ENCODE data around the gene CDH4.

The CDH4 gene

GRCh38 chr20:61725145-61725544, 473.1 kb downstream of the CDH4 start:
- Histone ChIP-seq H3K36me3 (ENCODE audit: control insufficient read depth, insufficient read depth, low read length) (no peaks in the 10 kb centered on the region), H3K4me3 (ENCODE audit: low read depth, low read length) (no peak overlapping the region), H3K9me3 (ENCODE audit: control insufficient read depth, insufficient read depth, low read depth, low read length) (no peaks in the 10 kb centered on the region), H3K27me3 (ENCODE audit: control insufficient read depth, insufficient read depth, low read length) (peaks cover under 1% of the 10 kb centered on the region; the same call in 1 of the 2 replicates), H3K9ac (ENCODE audit: low read length) (no peak overlapping the region), H3K27ac (ENCODE audit: low read depth, low read length) (no peak overlapping the region), H3K4me1 (ENCODE audit: control insufficient read depth, insufficient read depth, low read length) (peaks cover 3% of the 10 kb centered on the region)

- H3K27me3 ChIP-seq (ENCODE audit: control insufficient read depth, insufficient read depth, low read length), result no peaks in the 10 kb centered on the region
- H3K4me1 ChIP-seq (ENCODE audit: control insufficient read depth, insufficient read depth, low read length), result no peaks in the 10 kb centered on the region
- no peak overlapping the region for H3K9ac ChIP-seq (ENCODE audit: low read length)
- no peak overlapping the region for H3K4me3 ChIP-seq (ENCODE audit: low read depth, low read length)
- H3K9me3 ChIP-seq (ENCODE audit: control insufficient read depth, insufficient read depth, low read depth, low read length), result no peaks in the 10 kb centered on the region
- no peaks in the 10 kb centered on the region for H3K36me3 ChIP-seq (ENCODE audit: control insufficient read depth, insufficient read depth, low read length)
- H3K27ac ChIP-seq (ENCODE audit: low read depth, low read length), result no peak overlapping the region
Measured at GRCh38 chr20:61725966-61726365, 473.9 kb downstream of the CDH4 start.

- Histone ChIP-seq H3K4me1 (ENCODE audit: control insufficient read depth, insufficient read depth, low read length) (no peaks in the 10 kb centered on the region), H3K4me3 (ENCODE audit: low read depth, low read length) (no peak overlapping the region), H3K36me3 (ENCODE audit: control insufficient read depth, insufficient read depth, low read length) (no peaks in the 10 kb centered on the region), H3K9me3 (ENCODE audit: control insufficient read depth, insufficient read depth, low read depth, low read length) (no peaks in the 10 kb centered on the region), H3K27me3 (ENCODE audit: control insufficient read depth, insufficient read depth, low read length) (0 out of 2 replicates have a peak, but pooled peaks cover 1% of the 10 kb centered on the region), H3K9ac (ENCODE audit: low read length) (no peak overlapping the region), H3K27ac (ENCODE audit: low read depth, low read length) (no peak overlapping the region)
Measured at GRCh38 chr20:61726979-61727378, 474.9 kb downstream of the CDH4 start.

- Histone ChIP-seq H3K27me3 (ENCODE audit: control insufficient read depth, insufficient read depth, low read length) (0 out of 2 replicates have a peak, but pooled peaks cover 5% of the 10 kb centered on the region), H3K9ac (ENCODE audit: low read length) (no peak overlapping the region), H3K9me3 (ENCODE audit: control insufficient read depth, insufficient read depth, low read depth, low read length) (no peaks in the 10 kb centered on the region), H3K27ac (ENCODE audit: low read depth, low read length) (no peak overlapping the region), H3K36me3 (ENCODE audit: control insufficient read depth, insufficient read depth, low read length) (no peaks in the 10 kb centered on the region), H3K4me3 (ENCODE audit: low read depth, low read length) (no peak overlapping the region), H3K4me1 (ENCODE audit: control insufficient read depth, insufficient read depth, low read length) (no peaks in the 10 kb centered on the region)
Measured at GRCh38 chr20:61727761-61728160, 475.7 kb downstream of the CDH4 start.

- Histone ChIP-seq H3K36me3 (ENCODE audit: control insufficient read depth, insufficient read depth, low read length) (no peaks in the 10 kb centered on the region), H3K4me1 (ENCODE audit: control insufficient read depth, insufficient read depth, low read length) (no peaks in the 10 kb centered on the region), H3K27ac (ENCODE audit: low read depth, low read length) (no peak overlapping the region), H3K4me3 (ENCODE audit: low read depth, low read length) (no peak overlapping the region), H3K9me3 (ENCODE audit: control insufficient read depth, insufficient read depth, low read depth, low read length) (no peaks in the 10 kb centered on the region), H3K27me3 (ENCODE audit: control insufficient read depth, insufficient read depth, low read length) (0 out of 2 replicates have a peak, but pooled peaks cover 5% of the 10 kb centered on the region), H3K9ac (ENCODE audit: low read length) (no peak overlapping the region)
Measured at GRCh38 chr20:61728326-61728725, 476.3 kb downstream of the CDH4 start.

GRCh38 chr20:61728786-61729770, 477.0 kb downstream of the CDH4 start:
- H3K27me3 ChIP-seq (ENCODE audit: control insufficient read depth, insufficient read depth, low read length), result 0 out of 2 replicates have a peak, but pooled peaks cover 5% of the 10 kb centered on the region
- H3K9me3 ChIP-seq (ENCODE audit: control insufficient read depth, insufficient read depth, low read depth, low read length), result no peaks in the 10 kb centered on the region
- no peak overlapping the region for H3K4me3 ChIP-seq (ENCODE audit: low read depth, low read length)
- H3K4me1 ChIP-seq (ENCODE audit: control insufficient read depth, insufficient read depth, low read length), result no peaks in the 10 kb centered on the region
- H3K27ac ChIP-seq (ENCODE audit: low read depth, low read length), result no peak overlapping the region
- no peak overlapping the region for H3K9ac ChIP-seq (ENCODE audit: low read length)
- no peaks in the 10 kb centered on the region for H3K36me3 ChIP-seq (ENCODE audit: control insufficient read depth, insufficient read depth, low read length)

- H3K4me1 ChIP-seq (ENCODE audit: control insufficient read depth, insufficient read depth, low read length), result no peaks in the 10 kb centered on the region
- H3K27me3 ChIP-seq (ENCODE audit: control insufficient read depth, insufficient read depth, low read length), result 0 out of 2 replicates have a peak, but pooled peaks cover 5% of the 10 kb centered on the region
- no peak overlapping the region for H3K4me3 ChIP-seq (ENCODE audit: low read depth, low read length)
- H3K27ac ChIP-seq (ENCODE audit: low read depth, low read length), result no peak overlapping the region
- no peak overlapping the region for H3K9ac ChIP-seq (ENCODE audit: low read length)
- no peaks in the 10 kb centered on the region for H3K36me3 ChIP-seq (ENCODE audit: control insufficient read depth, insufficient read depth, low read length)
- H3K9me3 ChIP-seq (ENCODE audit: control insufficient read depth, insufficient read depth, low read depth, low read length), result no peaks in the 10 kb centered on the region
Measured at GRCh38 chr20:61730631-61731362, 478.7 kb downstream of the CDH4 start.

GRCh38 chr20:61731363-61732181, 479.5 kb downstream of the CDH4 start:
- Histone ChIP-seq H3K27ac (ENCODE audit: low read depth, low read length) (no peak overlapping the region), H3K36me3 (ENCODE audit: control insufficient read depth, insufficient read depth, low read length) (no peaks in the 10 kb centered on the region), H3K9ac (ENCODE audit: low read length) (no peak overlapping the region), H3K4me1 (ENCODE audit: control insufficient read depth, insufficient read depth, low read length) (no peaks in the 10 kb centered on the region), H3K4me3 (ENCODE audit: low read depth, low read length) (no peak overlapping the region), H3K27me3 (ENCODE audit: control insufficient read depth, insufficient read depth, low read length) (0 out of 2 replicates have a peak, but pooled peaks cover 5% of the 10 kb centered on the region), H3K9me3 (ENCODE audit: control insufficient read depth, insufficient read depth, low read depth, low read length) (no peaks in the 10 kb centered on the region)

GRCh38 chr20:61732511-61733210, 480.6 kb downstream of the CDH4 start:
- no peaks in the 10 kb centered on the region for H3K4me1 ChIP-seq (ENCODE audit: control insufficient read depth, insufficient read depth, low read length)

GRCh38 chr20:61733216-61733615, 481.2 kb downstream of the CDH4 start:
- H3K27me3 ChIP-seq (ENCODE audit: control insufficient read depth, insufficient read depth, low read length), result peaks cover 9% of the 10 kb centered on the region; the same call in 1 of the 2 replicates

More at GRCh38 chr20:61732511-61733210, 480.6 kb downstream of the CDH4 start:
- H3K36me3 ChIP-seq (ENCODE audit: control insufficient read depth, insufficient read depth, low read length), result no peaks in the 10 kb centered on the region
- H3K4me3 ChIP-seq (ENCODE audit: low read depth, low read length), result no peak overlapping the region
- peaks cover 9% of the 10 kb centered on the region; the same call in 1 of the 2 replicates for H3K27me3 ChIP-seq (ENCODE audit: control insufficient read depth, insufficient read depth, low read length)
- H3K27ac ChIP-seq (ENCODE audit: low read depth, low read length), result no peak overlapping the region
- no peaks in the 10 kb centered on the region for H3K9me3 ChIP-seq (ENCODE audit: control insufficient read depth, insufficient read depth, low read depth, low read length)
- no peak overlapping the region for H3K9ac ChIP-seq (ENCODE audit: low read length)

More at GRCh38 chr20:61733216-61733615, 481.2 kb downstream of the CDH4 start:
- no peak overlapping the region for H3K27ac ChIP-seq (ENCODE audit: low read depth, low read length)
- no peak overlapping the region for H3K4me3 ChIP-seq (ENCODE audit: low read depth, low read length)
- no peaks in the 10 kb centered on the region for H3K4me1 ChIP-seq (ENCODE audit: control insufficient read depth, insufficient read depth, low read length)
- H3K9me3 ChIP-seq (ENCODE audit: control insufficient read depth, insufficient read depth, low read depth, low read length), result no peaks in the 10 kb centered on the region
- H3K36me3 ChIP-seq (ENCODE audit: control insufficient read depth, insufficient read depth, low read length), result no peaks in the 10 kb centered on the region
- no peak overlapping the region for H3K9ac ChIP-seq (ENCODE audit: low read length)
